ENCODE data around the gene UBE3D.
"Not testable (repeated sequence)": the region's sequence is repeated elsewhere in the genome, so short reads cannot be mapped to it uniquely, and the experiment has no call there.

The UBE3D gene

GRCh38 chr6:82865461-82865860 lies 200.2 kb downstream of the UBE3D start:
- no peak for DNase-seq

GRCh38 chr6:82863781-82864180 lies 201.9 kb downstream of the UBE3D start:
- DNase-seq = no peak

- DNase-seq = no peak
Measured at GRCh38 chr6:82862543-82862942, 203.1 kb downstream of the UBE3D start.

- DNase-seq = no peak
Measured at GRCh38 chr6:82861121-82861520, 204.5 kb downstream of the UBE3D start.

GRCh38 chr6:82856077-82856476 lies 209.6 kb downstream of the UBE3D start:
- not testable (repeated sequence) for DNase-seq

- DNase-seq = not testable (repeated sequence)
Measured at GRCh38 chr6:82852904-82853303, 212.7 kb downstream of the UBE3D start.

- no peak for DNase-seq
Measured at GRCh38 chr6:82843291-82843885, 222.3 kb downstream of the UBE3D start.

GRCh38 chr6:82842721-82843120 lies 222.9 kb downstream of the UBE3D start:
- DNase-seq = no peak

All from NCI-H1436 treated with DMSO at 0.1 percent for 48 hours (cell line).